ENCODE data around the gene NFYB.

DNA sequence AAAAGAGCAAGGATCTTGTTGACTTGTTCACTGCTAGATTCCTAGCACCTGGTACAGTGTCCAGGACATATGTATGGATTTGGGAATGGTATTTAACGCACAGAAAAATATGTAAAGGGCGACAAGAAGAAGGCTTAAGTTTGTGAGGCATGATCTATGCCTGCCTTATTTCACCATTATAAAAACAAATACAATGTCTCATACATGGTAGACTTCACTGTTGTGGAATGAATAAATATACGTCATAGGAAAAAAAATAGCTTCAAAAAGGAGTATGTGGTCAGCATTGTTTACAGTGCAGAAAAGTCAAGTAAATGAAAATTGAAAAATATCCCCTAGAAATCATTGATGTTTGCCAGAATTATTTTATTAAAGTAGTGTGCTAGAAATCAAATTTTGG lies 43.7 kb downstream of the NFYB start:
- TF ChIP-seq, protein P1, sequence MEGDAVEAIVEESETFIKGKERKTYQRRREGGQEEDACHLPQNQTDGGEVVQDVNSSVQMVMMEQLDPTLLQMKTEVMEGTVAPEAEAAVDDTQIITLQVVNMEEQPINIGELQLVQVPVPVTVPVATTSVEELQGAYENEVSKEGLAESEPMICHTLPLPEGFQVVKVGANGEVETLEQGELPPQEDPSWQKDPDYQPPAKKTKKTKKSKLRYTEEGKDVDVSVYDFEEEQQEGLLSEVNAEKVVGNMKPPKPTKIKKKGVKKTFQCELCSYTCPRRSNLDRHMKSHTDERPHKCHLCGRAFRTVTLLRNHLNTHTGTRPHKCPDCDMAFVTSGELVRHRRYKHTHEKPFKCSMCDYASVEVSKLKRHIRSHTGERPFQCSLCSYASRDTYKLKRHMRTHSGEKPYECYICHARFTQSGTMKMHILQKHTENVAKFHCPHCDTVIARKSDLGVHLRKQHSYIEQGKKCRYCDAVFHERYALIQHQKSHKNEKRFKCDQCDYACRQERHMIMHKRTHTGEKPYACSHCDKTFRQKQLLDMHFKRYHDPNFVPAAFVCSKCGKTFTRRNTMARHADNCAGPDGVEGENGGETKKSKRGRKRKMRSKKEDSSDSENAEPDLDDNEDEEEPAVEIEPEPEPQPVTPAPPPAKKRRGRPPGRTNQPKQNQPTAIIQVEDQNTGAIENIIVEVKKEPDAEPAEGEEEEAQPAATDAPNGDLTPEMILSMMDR (IDR thresholded peaks at IDR 0.05): no peak
- no peak for TF ChIP-seq POLR2AphosphoS5 (IDR thresholded peaks at IDR 0.05; ENCODE audit: low read depth, low read length)

Data from Panc1 (cell line).